ENCODE measurements around the gene GPC5.

GPC5 gene

GRCh38 chr13:92224825-92225224 is 826.4 kb downstream of the GPC5 start:
- no peaks in the 10 kb centered on the region for H3K36me3 ChIP-seq (ENCODE audit: control insufficient read depth in 2 of 2, insufficient read depth in 2 of 2, low read length in 2 of 2)
- no peak overlapping the region for H3K4me3 ChIP-seq (ENCODE audit: low read length in 2 of 2)
- no peak overlapping the region for H3K9ac ChIP-seq (ENCODE audit: low read depth in 1 of 2, low read length in 2 of 2)
- no peaks in the 10 kb centered on the region for H3K9me3 ChIP-seq (ENCODE audit: control insufficient read depth in 2 of 2, low read length in 2 of 2)
- peak overlapping the region in 1 of 2 donors; percentile 3 for H3K27ac ChIP-seq (ENCODE audit: low read depth in 2 of 2, low read length in 2 of 2)
- H3K4me1 ChIP-seq (ENCODE audit: control insufficient read depth in 2 of 2, insufficient read depth in 2 of 2, low read length in 2 of 2) = peaks cover 0 to 12% of the 10 kb centered on the region in 2 donors
- no peaks in the 10 kb centered on the region for H3K27me3 ChIP-seq (ENCODE audit: control insufficient read depth in 2 of 2, insufficient read depth in 2 of 2, low read length in 2 of 2)

DNA sequence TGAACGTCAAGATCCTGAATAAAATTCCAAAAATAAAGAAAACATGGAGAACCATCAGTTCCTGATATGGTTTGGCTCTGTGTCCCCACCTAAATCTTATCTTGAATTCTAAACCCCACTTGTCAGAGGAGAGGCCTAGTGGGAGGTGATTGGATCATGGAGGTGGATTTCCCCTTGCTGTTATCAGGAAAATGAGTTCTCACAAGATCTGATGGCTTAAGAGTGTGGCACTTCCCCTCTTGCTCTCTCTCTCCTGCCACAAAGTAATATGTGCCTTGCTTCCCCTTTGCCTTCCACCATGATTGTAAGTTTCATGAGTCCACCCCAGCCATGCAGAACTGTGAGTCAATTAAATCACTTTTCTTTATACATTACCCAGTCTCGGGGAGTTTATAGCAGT is 827.4 kb downstream of the GPC5 start:
- H3K4me1 ChIP-seq (ENCODE audit: control insufficient read depth in 2 of 2, insufficient read depth in 2 of 2, low read length in 2 of 2) = peaks cover 0 to 12% of the 10 kb centered on the region in 2 donors
- no peak overlapping the region for H3K9ac ChIP-seq (ENCODE audit: low read depth in 1 of 2, low read length in 2 of 2)
- no peaks in the 10 kb centered on the region for H3K27me3 ChIP-seq (ENCODE audit: control insufficient read depth in 2 of 2, insufficient read depth in 2 of 2, low read length in 2 of 2)
- no peaks in the 10 kb centered on the region for H3K36me3 ChIP-seq (ENCODE audit: control insufficient read depth in 2 of 2, insufficient read depth in 2 of 2, low read length in 2 of 2)
- H3K27ac ChIP-seq (ENCODE audit: low read depth in 2 of 2, low read length in 2 of 2) = no peak overlapping the region
- H3K9me3 ChIP-seq (ENCODE audit: control insufficient read depth in 2 of 2, low read length in 2 of 2) = no peaks in the 10 kb centered on the region
- H3K4me3 ChIP-seq (ENCODE audit: low read length in 2 of 2) = no peak overlapping the region

DNA sequence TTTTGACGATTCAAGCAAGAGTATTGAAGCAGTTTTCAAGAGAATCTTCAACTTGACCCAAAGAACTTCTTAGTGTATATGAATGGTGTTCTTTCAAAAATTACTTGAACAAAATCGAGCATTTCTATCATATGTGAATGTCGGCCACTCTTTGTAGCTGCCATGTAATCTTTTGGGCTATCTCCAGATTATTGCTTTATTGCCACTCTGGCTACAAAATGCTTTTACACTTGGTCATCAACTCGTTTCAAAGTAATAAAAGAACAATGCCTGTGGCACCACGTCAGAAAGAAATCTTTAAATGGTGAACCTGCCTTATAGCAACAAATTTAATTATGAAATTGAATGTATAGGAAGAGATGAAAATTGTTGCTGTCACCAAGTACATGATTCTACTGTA is 834.5 kb downstream of the GPC5 start:
- Histone ChIP-seq H3K9ac (ENCODE audit: low read depth in 1 of 2, low read length in 2 of 2) (no peak overlapping the region), H3K4me1 (ENCODE audit: control insufficient read depth in 2 of 2, insufficient read depth in 2 of 2, low read length in 2 of 2) (no peaks in the 10 kb centered on the region), H3K27ac (ENCODE audit: low read depth in 2 of 2, low read length in 2 of 2) (no peak overlapping the region), H3K36me3 (ENCODE audit: control insufficient read depth in 2 of 2, insufficient read depth in 2 of 2, low read length in 2 of 2) (no peaks in the 10 kb centered on the region), H3K4me3 (ENCODE audit: low read length in 2 of 2) (no peak overlapping the region), H3K9me3 (ENCODE audit: control insufficient read depth in 2 of 2, low read length in 2 of 2) (no peaks in the 10 kb centered on the region), H3K27me3 (ENCODE audit: control insufficient read depth in 2 of 2, insufficient read depth in 2 of 2, low read length in 2 of 2) (no peaks in the 10 kb centered on the region)

GRCh38 chr13:92251671-92252210 is 853.3 kb downstream of the GPC5 start:
- Histone ChIP-seq H3K4me1 (ENCODE audit: control insufficient read depth in 2 of 2, insufficient read depth in 2 of 2, low read length in 2 of 2) (no peaks in the 10 kb centered on the region), H3K27me3 (ENCODE audit: control insufficient read depth in 2 of 2, insufficient read depth in 2 of 2, low read length in 2 of 2) (no peaks in the 10 kb centered on the region), H3K4me3 (ENCODE audit: low read length in 2 of 2) (no peak overlapping the region), H3K9ac (ENCODE audit: low read depth in 1 of 2, low read length in 2 of 2) (no peak overlapping the region), H3K36me3 (ENCODE audit: control insufficient read depth in 2 of 2, insufficient read depth in 2 of 2, low read length in 2 of 2) (no peaks in the 10 kb centered on the region), H3K9me3 (ENCODE audit: control insufficient read depth in 2 of 2, low read length in 2 of 2) (no peaks in the 10 kb centered on the region), H3K27ac (ENCODE audit: low read depth in 2 of 2, low read length in 2 of 2) (no peak overlapping the region)

GRCh38 chr13:92255526-92255925 is 857.1 kb downstream of the GPC5 start:
- no peaks in the 10 kb centered on the region for H3K27me3 ChIP-seq (ENCODE audit: control insufficient read depth in 2 of 2, insufficient read depth in 2 of 2, low read length in 2 of 2)
- no peaks in the 10 kb centered on the region for H3K4me1 ChIP-seq (ENCODE audit: control insufficient read depth in 2 of 2, insufficient read depth in 2 of 2, low read length in 2 of 2)
- no peak overlapping the region for H3K9ac ChIP-seq (ENCODE audit: low read depth in 1 of 2, low read length in 2 of 2)
- no peaks in the 10 kb centered on the region for H3K9me3 ChIP-seq (ENCODE audit: control insufficient read depth in 2 of 2, low read length in 2 of 2)
- H3K36me3 ChIP-seq (ENCODE audit: control insufficient read depth in 2 of 2, insufficient read depth in 2 of 2, low read length in 2 of 2) = no peaks in the 10 kb centered on the region
- H3K27ac ChIP-seq (ENCODE audit: low read depth in 2 of 2, low read length in 2 of 2) = no peak overlapping the region
- H3K4me3 ChIP-seq (ENCODE audit: low read length in 2 of 2) = no peak overlapping the region

DNA sequence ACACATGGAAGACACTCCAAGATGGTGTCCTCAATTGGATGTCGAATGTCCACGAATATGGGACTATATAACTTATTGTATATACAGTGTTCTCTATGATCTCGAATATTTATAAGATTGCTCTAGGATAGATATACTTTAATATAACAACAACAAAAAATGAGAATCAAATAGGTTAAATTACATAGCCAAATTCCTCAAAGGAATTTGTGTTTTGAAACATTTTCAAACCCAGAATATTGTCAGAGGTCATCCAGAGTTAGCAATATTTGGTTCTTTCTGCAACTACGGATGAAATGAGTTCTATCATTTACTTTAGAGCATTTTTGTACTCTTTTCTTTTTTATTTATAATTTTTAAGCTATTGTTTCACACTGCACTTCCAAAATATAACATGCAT is 857.8 kb downstream of the GPC5 start:
- H3K9me3 ChIP-seq (ENCODE audit: control insufficient read depth in 2 of 2, low read length in 2 of 2) = no peaks in the 10 kb centered on the region
- H3K9ac ChIP-seq (ENCODE audit: low read depth in 1 of 2, low read length in 2 of 2) = no peak overlapping the region
- no peaks in the 10 kb centered on the region for H3K27me3 ChIP-seq (ENCODE audit: control insufficient read depth in 2 of 2, insufficient read depth in 2 of 2, low read length in 2 of 2)
- no peak overlapping the region for H3K4me3 ChIP-seq (ENCODE audit: low read length in 2 of 2)
- H3K27ac ChIP-seq (ENCODE audit: low read depth in 2 of 2, low read length in 2 of 2) = no peak overlapping the region
- H3K4me1 ChIP-seq (ENCODE audit: control insufficient read depth in 2 of 2, insufficient read depth in 2 of 2, low read length in 2 of 2) = no peaks in the 10 kb centered on the region
- no peaks in the 10 kb centered on the region for H3K36me3 ChIP-seq (ENCODE audit: control insufficient read depth in 2 of 2, insufficient read depth in 2 of 2, low read length in 2 of 2)

- Histone ChIP-seq H3K27ac (ENCODE audit: low read depth in 2 of 2, low read length in 2 of 2) (no peak overlapping the region), H3K27me3 (ENCODE audit: control insufficient read depth in 2 of 2, insufficient read depth in 2 of 2, low read length in 2 of 2) (no peaks in the 10 kb centered on the region), H3K9me3 (ENCODE audit: control insufficient read depth in 2 of 2, low read length in 2 of 2) (no peaks in the 10 kb centered on the region), H3K4me3 (ENCODE audit: low read length in 2 of 2) (no peak overlapping the region), H3K4me1 (ENCODE audit: control insufficient read depth in 2 of 2, insufficient read depth in 2 of 2, low read length in 2 of 2) (no peaks in the 10 kb centered on the region), H3K9ac (ENCODE audit: low read depth in 1 of 2, low read length in 2 of 2) (no peak overlapping the region), H3K36me3 (ENCODE audit: control insufficient read depth in 2 of 2, insufficient read depth in 2 of 2, low read length in 2 of 2) (no peaks in the 10 kb centered on the region)
Measured at GRCh38 chr13:92259046-92259445, 860.6 kb downstream of the GPC5 start.

- Histone ChIP-seq H3K9me3 (ENCODE audit: control insufficient read depth in 2 of 2, low read length in 2 of 2) (no peaks in the 10 kb centered on the region), H3K9ac (ENCODE audit: low read depth in 1 of 2, low read length in 2 of 2) (no peak overlapping the region), H3K4me3 (ENCODE audit: low read length in 2 of 2) (no peak overlapping the region), H3K4me1 (ENCODE audit: control insufficient read depth in 2 of 2, insufficient read depth in 2 of 2, low read length in 2 of 2) (no peaks in the 10 kb centered on the region), H3K27me3 (ENCODE audit: control insufficient read depth in 2 of 2, insufficient read depth in 2 of 2, low read length in 2 of 2) (no peaks in the 10 kb centered on the region), H3K27ac (ENCODE audit: low read depth in 2 of 2, low read length in 2 of 2) (no peak overlapping the region), H3K36me3 (ENCODE audit: control insufficient read depth in 2 of 2, insufficient read depth in 2 of 2, low read length in 2 of 2) (no peaks in the 10 kb centered on the region)
Measured at GRCh38 chr13:92259523-92259922, 861.1 kb downstream of the GPC5 start.

- Histone ChIP-seq H3K4me1 (ENCODE audit: control insufficient read depth in 2 of 2, insufficient read depth in 2 of 2, low read length in 2 of 2) (no peaks in the 10 kb centered on the region), H3K36me3 (ENCODE audit: control insufficient read depth in 2 of 2, insufficient read depth in 2 of 2, low read length in 2 of 2) (no peaks in the 10 kb centered on the region), H3K4me3 (ENCODE audit: low read length in 2 of 2) (no peak overlapping the region), H3K27ac (ENCODE audit: low read depth in 2 of 2, low read length in 2 of 2) (no peak overlapping the region), H3K9ac (ENCODE audit: low read depth in 1 of 2, low read length in 2 of 2) (no peak overlapping the region), H3K27me3 (ENCODE audit: control insufficient read depth in 2 of 2, insufficient read depth in 2 of 2, low read length in 2 of 2) (no peaks in the 10 kb centered on the region), H3K9me3 (ENCODE audit: control insufficient read depth in 2 of 2, low read length in 2 of 2) (no peaks in the 10 kb centered on the region)
Measured at GRCh38 chr13:92260363-92260762, 861.9 kb downstream of the GPC5 start.

DNA sequence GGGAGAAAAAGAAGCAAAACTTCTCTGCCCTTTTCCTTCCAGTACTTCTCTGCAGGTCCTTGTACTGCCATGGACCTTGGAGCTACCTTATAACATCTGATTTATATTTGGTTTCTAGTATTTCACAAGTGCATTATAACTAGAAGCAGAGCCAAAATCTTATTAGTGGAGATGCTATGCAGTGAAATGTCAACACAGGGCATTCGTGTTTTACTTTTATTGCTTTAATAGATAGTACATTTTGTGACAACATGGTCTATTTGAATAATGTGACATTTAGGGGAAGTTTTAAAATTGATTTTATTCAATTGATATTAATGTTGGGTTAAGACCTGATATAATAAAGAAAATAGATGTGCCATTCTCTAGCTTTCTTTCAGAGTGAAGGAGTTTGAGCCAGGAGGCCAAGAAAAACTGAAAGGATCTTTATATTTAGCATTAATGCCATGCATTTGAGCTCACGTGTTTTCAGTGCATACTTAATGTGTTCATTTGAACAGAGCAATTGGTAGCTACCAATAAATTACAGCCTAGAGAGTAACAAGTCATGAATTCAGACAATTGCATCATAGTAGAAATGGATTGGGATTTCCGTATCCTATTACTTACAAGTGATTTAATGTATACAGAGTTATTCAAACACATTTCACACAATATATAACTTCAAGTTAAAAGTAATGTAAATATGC is 863.8 kb downstream of the GPC5 start:
- Histone ChIP-seq H3K4me3 (ENCODE audit: low read length in 2 of 2) (no peak overlapping the region), H3K27ac (ENCODE audit: low read depth in 2 of 2, low read length in 2 of 2) (no peak overlapping the region), H3K9me3 (ENCODE audit: control insufficient read depth in 2 of 2, low read length in 2 of 2) (no peaks in the 10 kb centered on the region)

More for the DNA sequence above, 863.8 kb downstream of the GPC5 start:
- H3K27me3 ChIP-seq (ENCODE audit: control insufficient read depth in 2 of 2, insufficient read depth in 2 of 2, low read length in 2 of 2) = no peaks in the 10 kb centered on the region
- no peaks in the 10 kb centered on the region for H3K4me1 ChIP-seq (ENCODE audit: control insufficient read depth in 2 of 2, insufficient read depth in 2 of 2, low read length in 2 of 2)
- no peaks in the 10 kb centered on the region for H3K36me3 ChIP-seq (ENCODE audit: control insufficient read depth in 2 of 2, insufficient read depth in 2 of 2, low read length in 2 of 2)
- H3K9ac ChIP-seq (ENCODE audit: low read depth in 1 of 2, low read length in 2 of 2) = no peak overlapping the region
